ENCODE measurements around the gene ITPKB.
A peak's percentile ranks its signal among the peaks of the same experiment; 100 is the strongest.
"Not testable (repeated sequence)": the region's sequence is repeated elsewhere in the genome, so short reads cannot be mapped to it uniquely, and the experiment has no call there.

The ITPKB gene

DNA sequence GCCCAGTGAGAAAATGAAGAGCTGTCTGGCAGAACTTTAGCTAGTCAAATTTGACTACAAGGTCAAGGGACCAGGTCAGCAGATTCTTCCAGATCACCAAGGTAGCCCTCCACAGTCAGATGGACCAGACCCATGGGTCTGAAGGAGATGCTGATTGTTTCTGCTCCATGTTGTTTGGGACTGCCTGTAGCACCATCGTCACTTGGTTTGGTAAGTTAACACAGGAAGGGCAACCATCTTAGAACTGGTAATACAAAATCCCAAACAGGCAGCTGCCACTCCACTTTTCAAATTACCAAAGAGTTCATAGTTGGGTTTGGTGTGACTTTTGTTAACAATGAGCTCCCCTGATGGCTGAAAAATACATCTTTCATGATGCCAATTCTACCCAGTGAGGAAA lies 9.0 kb downstream of the ITPKB start:
- ATAC-seq = no peak

GRCh38 chr1:226728448-226728847 lies 10.6 kb downstream of the ITPKB start:
- no peak for ATAC-seq

- ATAC-seq = peak; percentile 22 to 33
Measured at GRCh38 chr1:226725897-226726267, 13.2 kb downstream of the ITPKB start.

DNA sequence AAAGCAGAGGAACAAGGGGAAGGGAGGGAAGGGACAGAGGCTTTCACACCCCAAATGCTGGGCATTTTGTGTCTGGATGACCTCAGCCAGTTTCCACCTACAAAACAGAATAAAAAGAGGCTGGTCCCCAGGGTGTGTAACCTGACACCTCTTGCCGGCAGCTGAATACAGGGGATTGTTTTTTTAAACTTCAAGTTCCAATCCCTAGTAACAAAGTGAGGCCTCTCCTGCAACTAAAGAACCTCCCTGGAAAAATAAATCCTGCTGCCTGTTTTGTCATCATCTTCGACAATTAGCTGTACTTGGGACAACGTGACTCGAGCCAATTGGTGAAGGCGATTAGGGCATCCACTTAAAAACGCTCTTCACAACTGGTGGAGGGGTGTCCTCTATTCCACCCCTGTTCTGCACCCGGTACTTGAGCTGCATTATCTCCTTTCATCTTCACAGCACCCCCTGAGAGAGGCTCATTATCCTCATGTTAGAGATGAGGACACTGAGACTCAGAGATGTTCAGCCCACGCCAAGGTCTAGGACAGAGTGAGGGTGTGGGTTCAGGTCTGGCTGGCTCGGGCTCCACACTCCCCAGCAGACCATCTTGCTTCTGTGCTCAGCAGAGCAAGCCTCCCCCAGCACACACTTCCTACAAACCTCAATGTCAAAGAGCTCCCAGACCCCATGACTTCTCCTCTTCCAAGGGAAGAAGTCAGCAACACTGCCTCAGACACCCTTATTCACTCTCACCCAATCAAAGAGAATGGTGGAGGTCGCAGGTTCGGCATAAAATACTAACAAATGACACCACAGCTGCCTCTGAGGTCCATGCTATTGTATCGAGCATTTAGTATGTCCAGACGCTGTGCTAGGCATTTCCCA lies 15.2 kb downstream of the ITPKB start:
- no peak for ATAC-seq

DNA sequence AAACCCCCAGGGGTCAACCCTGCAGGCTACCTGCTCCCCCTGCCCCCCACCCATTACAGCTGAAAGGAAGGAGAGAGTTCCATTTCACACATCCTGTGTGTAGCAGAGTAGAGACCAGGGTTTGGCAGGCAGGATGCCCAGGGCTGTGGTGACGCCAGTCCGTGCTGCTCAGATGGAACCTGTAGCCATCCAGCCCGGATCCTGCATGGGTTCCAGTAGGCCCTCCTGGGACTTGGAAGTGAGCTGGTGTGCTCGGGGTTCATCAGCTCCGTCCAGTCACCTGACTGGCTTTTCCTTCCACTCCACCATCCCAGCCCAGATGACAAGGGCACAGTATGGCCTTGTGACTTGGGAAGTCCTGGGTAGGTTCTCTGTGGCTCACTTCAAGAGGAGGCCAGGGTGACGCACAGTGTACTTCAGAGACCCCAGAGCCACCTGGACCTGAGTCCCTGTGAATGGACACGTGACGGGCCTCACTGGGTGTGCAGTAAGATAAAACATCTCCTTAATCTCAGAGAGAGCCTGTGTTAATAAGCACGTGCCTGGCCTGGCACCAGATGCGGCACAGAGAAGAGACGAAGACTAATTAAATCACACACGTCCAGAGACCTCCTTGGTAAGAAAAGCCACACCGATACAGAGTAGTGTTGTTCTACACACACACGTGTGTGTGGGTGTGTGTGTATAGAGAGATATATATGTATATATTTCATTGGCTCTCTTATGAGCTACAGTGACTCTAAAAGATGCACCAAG lies 16.0 kb downstream of the ITPKB start:
- no peak for ATAC-seq

DNA sequence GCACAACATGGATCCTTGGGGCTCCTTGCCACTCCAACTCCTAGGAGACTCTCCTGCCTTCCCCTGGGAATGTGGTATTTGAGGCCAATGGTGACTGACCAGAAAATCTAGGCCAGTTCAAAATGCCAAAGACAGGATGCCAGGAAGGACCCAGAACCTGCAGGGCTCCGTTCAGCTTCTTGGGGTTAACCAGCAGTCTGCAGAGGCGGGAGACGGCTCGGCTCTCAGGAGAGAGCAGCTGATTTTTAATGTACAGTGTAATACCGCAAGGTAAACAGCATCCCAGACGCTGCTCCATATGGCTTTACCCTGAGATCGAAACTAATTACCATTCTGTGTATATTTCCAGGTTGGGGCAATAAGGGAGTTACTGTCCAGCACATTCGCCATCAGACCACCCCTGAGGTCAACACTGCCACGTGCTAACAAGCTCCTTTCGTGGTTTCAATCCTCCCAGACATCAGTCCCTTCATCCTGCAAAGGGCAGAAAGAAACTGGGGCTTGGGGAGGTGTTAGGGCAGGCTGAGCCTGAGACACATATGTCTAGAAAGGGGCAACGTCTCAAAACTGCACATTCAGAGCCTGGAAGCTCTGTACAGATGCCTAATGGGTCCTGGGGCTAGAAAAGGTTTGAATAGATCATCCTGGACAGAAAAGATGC lies 16.7 kb downstream of the ITPKB start:
- ATAC-seq = no peak

GRCh38 chr1:226720574-226720973 lies 18.5 kb downstream of the ITPKB start:
- not testable (repeated sequence) for ATAC-seq

GRCh38 chr1:226719596-226720387 lies 19.3 kb downstream of the ITPKB start:
- no peak for ATAC-seq

GRCh38 chr1:226717256-226717909 lies 21.7 kb downstream of the ITPKB start:
- ATAC-seq = peak in 1 of 2 donors; percentile 29

DNA sequence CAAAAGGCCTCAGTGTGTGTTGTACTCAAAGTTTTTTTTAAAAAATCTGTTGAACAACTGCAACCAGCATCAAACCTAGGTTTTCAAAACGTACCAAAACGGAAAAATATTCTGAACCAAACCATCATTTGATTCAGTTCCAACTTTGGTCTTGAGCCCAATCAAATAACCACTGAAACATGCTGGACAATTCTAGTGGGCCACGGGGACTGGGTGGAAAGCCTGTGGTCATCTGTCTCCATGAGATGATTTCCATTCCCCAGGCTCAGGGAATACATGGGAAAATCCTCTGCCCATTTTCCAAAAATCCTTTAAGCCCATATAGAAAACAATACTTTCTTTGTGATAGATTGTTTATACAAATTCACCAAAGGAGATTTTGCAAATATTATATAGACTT lies 22.5 kb downstream of the ITPKB start:
- no peak for ATAC-seq

- ATAC-seq = peak; percentile 26 to 48
Measured at GRCh38 chr1:226714148-226714547, 24.9 kb downstream of the ITPKB start.

DNA sequence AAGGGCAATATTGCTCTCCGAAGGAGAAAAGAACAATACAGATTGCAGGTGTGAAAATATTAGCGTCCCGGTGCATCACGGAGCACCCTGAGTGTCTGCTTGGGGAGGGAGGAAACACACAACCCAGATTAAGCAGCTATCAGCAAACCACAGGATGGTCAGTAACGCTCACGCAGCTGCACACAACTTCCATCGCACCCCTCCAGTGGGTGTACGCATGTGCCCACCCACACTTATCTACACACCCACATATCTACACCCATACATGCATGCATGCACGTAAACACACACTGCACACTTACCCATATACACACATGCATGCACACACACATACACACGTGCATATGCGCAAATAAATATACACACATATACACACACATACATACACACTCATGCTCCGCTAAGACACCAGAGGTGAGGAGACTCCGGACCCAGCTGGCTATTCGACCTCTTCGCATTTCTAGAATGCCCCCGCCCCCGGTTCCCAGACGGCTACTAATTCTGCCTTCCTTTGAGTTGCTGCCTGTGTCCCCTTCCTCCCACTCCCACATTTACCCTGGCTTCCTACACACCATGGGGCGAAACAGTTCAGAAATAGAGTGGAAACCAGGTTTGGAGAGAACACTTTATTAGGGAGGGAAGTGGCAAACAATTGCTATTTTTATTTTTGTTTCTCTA lies 26.2 kb downstream of the ITPKB start:
- no peak for ATAC-seq

DNA sequence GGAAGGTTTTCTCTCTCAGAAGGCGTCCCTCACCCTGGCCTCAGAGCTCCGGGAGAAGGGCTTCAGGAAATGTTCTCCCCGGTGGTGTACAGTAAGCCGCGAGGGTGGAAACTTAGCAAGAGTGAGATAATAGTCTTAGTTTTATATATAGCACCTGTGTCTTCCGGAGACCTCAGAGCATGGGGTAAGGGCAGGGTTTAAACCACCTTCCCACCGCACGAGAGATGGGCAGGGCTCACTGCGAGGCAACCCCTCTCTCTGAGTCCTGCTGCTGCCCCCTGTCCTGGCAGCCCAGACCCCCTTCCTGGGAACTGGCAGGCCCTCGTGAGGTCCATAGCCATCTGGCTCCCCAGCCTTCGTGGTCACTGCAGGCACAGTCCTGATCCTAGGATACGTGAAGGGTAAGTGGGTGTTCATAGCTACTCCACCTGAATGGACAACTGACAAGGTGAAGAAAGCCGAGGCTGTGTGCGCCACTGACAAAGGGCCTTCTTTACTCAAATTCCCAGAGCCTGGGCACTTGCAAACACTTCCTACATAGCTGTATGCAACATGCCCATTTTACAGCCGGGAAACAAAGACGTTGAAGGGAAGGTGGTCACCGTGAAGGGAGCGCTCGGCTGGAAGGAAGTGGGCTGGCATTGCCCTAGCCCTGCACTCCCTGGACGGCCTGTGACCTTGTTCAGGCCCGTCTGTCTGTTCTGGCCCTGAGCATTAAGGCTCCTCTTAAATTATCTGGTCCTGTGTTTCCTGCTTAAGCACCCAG lies 26.9 kb downstream of the ITPKB start:
- ATAC-seq = peak; percentile 69 to 73

GRCh38 chr1:226710501-226710900 lies 28.6 kb downstream of the ITPKB start:
- ATAC-seq = no peak

- no peak for ATAC-seq
Measured at GRCh38 chr1:226709953-226710352, 29.1 kb downstream of the ITPKB start.

- ATAC-seq = no peak
Measured at GRCh38 chr1:226708967-226709396, 30.1 kb downstream of the ITPKB start.

- peak; percentile 78 to 80 for ATAC-seq
Measured at GRCh38 chr1:226708342-226708780, 30.7 kb downstream of the ITPKB start.

GRCh38 chr1:226706684-226707083 lies 32.4 kb downstream of the ITPKB start:
- ATAC-seq = no peak

GRCh38 chr1:226704169-226704937 lies 34.7 kb downstream of the ITPKB start:
- no peak for ATAC-seq

Data from activated CD4-positive, CD25-positive, alpha-beta regulatory T cell treated with anti-CD3 and anti-CD28 coated beads, Interleukin-2, amount 50 U/mL, for 24 hours (primary cell).